ENCODE data around the gene ASIC1.

Gene ASIC1

DNA sequence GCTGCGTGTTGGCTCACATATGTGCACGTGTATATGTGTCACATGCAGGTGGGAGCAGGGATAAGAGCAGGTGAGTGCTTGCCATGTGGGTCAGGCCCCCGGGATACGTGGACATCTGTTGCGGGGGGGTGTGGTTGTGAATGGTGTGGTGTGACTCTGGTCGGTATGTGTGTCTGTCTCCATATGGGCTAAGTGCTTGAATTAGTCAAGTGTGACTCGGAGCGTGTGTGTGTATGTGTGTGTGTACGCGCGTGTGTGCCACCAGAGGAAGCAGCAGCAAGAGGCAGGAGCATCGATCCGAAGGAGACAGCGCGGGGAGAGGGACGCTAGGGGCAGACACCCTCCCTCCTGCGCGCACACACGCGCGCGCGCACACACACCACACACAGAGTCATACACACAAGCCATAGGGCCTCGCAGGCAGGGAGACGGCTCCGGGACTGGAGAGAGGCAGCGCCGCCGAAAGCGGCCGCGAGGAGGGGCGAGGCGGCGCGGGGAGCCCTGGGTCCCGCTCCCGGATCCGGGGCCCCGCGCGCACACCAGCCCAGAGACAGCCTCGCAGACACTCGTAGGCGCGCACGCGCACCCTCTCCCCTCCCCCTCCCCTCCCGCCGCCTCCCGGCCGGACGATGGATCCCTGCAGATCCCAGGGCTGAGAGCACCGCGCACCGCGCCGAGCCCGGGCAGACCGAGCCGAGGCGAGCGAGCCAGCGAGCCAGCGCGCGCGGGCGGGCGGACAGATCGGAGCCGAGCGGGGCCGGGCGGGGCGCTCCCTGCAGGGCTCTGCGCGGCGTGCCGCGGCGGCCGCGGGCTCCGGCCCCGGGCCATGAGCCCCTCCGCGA, at the start of gene ASIC1:
Gene ASIC1 (plus strand): TSS at position 597 of the 842 bp plus-strand sequence. CDS start 1,171 bp downstream, outside the sequence.
- peak within 1 kb of the TSS; percentile 87 for H3K27ac ChIP-seq
- TF ChIP-seq, protein P1, sequence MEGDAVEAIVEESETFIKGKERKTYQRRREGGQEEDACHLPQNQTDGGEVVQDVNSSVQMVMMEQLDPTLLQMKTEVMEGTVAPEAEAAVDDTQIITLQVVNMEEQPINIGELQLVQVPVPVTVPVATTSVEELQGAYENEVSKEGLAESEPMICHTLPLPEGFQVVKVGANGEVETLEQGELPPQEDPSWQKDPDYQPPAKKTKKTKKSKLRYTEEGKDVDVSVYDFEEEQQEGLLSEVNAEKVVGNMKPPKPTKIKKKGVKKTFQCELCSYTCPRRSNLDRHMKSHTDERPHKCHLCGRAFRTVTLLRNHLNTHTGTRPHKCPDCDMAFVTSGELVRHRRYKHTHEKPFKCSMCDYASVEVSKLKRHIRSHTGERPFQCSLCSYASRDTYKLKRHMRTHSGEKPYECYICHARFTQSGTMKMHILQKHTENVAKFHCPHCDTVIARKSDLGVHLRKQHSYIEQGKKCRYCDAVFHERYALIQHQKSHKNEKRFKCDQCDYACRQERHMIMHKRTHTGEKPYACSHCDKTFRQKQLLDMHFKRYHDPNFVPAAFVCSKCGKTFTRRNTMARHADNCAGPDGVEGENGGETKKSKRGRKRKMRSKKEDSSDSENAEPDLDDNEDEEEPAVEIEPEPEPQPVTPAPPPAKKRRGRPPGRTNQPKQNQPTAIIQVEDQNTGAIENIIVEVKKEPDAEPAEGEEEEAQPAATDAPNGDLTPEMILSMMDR (conservative IDR thresholded peaks at IDR 0.05): no peak; the same call in 1 of the 2 replicates

DNA sequence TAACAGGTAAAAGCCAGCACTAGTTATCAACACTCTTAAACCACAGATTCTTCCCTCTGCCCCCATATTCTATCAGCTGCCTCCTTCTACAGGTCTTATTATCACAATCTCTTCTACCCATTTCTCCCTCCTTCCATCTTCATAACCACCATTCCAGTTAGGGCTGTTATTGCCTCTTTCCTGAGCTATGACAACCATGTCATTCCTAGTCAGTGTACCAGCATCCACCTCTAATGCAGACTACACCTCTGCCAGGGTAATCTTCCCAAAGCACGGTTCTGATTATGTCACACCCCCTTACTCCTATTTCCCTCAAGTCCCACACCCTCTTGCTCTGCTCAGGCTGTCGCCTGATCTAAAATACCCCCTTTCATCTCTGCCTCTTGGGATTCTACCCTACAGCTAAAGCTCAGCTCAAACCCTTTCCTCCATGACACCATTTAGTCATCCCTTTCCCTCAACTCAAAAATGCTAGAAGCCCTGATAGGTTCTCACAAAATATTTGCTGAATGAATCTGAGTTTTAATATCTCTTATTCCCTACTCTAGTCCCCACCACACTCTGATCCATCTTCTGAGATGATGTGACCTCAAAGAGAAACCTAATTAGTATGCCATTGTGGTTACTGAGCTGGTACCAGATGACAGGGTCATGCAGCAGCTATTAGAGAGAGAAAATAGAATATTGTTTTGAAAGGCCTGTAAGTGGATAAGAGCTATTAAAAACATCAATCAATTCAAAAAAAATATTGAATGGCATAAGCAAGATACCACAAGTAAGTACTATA, 43.8 kb upstream of the ASIC1 start:
- TF ChIP-seq, protein P1 (conservative IDR thresholded peaks at IDR 0.05): no peak

DNA sequence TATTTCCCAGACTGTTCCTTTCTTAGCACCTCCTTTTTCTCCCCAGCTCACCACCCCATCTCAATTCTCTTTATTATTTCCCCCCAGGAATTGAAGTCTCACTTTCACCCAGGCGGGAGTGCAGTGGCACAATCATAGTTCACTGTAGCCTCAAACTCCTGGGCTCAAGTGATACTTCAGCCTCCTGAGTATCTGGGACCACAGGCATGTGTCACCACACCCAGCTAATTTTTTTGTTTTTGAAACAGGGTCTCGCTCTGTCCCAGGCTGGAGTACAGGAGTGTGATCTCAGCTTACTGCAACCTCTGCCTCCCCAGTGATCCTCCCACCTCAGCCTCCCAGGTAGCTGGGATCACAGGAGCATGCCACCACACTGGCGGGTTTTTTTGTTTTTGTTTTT, 43.1 kb upstream of the ASIC1 start:
- H3K27ac ChIP-seq: no peak overlapping the region
- TF ChIP-seq, protein P1 (conservative IDR thresholded peaks at IDR 0.05): no peak

More for the DNA sequence above, 43.8 kb upstream of the ASIC1 start:
- no peak overlapping the region for H3K27ac ChIP-seq

DNA sequence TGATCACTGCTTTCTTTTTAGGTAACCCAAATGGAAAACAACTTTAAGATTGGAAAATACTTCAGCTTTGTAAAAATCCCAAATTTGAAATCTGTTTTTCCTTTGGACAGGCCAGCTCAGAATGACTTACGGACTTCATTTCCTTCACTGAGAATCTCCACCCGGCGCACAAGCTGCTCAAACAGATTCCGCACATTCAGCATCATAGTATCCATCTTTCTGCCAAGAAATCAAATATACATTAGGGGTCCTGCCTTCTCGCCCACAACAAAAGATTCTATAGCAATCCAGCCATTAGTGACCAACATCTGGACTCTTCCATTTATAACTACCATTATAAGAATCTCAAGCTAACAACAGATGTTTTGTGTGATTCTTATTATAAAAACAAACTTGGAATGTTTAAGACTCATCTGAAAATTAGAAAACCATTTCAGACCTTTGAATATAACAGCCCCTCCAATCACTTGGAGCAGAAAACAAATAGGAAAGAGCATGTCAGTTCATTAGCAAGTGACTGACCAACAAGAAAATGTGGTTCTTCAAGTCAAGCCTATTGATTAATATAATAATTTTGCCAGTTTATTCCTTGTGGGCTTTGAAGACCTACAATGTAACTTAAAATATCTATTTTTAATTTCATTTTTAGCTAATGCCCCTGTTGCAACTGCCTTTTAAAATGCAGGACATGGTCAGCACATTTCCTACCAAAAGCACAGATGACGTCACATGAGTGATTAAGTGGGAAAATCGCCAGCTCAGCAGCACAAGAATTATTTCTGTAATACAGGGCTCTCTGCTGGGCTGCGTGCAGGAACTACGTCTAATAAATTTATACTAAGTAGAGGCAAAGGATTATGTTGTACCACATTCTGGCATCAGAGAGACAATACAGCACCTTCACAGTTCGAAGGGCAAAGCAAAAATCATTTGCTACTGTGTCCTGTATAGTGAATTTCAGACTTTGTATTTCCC, 40.6 kb upstream of the ASIC1 start:
- TF ChIP-seq, protein P1 (conservative IDR thresholded peaks at IDR 0.05): no peak
- H3K27ac ChIP-seq: no peak overlapping the region

DNA sequence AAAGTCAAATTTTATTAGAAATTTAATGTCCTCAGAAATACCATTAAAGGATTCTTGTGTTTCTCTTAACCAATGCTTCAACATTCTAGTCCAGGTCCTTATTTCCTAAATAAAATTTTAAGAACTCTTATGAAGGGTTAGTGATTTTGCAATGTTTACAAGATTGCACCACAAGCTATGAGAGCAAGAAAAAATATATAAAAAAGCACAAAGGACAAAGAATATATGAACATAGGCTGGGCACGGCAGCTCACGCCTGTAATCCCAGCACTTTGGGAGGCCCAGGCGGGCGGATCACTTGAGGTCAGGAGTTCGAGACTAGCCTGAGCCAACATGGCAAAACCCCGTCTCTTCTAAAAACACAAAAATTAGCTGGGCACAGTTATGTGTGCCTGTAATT, 39.8 kb upstream of the ASIC1 start:
- TF ChIP-seq, protein P1 (conservative IDR thresholded peaks at IDR 0.05): no peak
- H3K27ac ChIP-seq: no peak overlapping the region

DNA sequence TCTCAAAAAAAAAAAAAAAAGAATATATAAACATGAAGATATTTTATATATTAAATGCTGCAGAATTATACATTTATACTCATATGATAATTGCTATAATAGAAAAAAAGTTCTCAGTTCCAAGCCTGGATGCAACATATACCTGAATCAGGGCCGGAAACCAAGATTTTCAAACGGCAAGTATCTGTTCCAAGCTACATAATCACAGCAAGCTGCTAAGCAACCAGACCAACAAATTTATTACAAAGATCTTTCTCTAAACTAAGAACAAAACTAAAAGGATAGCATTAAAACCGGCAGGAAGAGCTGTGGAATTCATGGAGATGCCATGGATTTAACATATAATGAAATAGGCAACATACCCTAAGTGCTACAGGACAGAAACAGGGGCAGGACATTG, 39.2 kb upstream of the ASIC1 start:
- TF ChIP-seq, protein P1 (conservative IDR thresholded peaks at IDR 0.05): no peak
- no peak overlapping the region for H3K27ac ChIP-seq
